ENCODE data around the gene SAA2.
"Not testable (repeated sequence)": the region's sequence is repeated elsewhere in the genome, so short reads cannot be mapped to it uniquely, and the experiment has no call there.

The SAA2 gene

GRCh38 chr11:18248561-18248960 lies at the start of gene SAA2:
Gene SAA2 (minus strand): TSS chr11:18248668. CDS start chr11:18248011, 657 bp downstream.
- no peak for DNase-seq

DNA sequence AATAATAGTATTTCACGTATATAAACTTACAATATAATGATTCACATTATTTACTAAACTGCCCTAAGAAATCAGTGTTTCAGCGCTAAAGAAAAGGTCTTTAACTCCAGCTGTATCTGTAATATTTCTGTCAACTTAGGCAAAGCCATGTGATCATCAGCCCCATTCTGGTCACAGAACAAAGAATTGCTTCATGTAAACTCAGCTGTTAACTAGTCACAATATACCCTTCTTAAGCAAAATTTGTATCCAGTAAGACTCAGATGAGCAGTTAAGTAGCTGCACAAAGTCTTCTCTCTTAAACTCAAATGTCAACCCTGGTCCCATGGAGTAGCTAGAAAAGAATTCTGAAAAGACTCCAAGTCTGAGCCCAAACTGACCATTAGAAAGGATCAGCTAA lies 46.8 kb upstream of the SAA2 start:
- DNase-seq, result no peak

GRCh38 chr11:18294862-18295261 lies 46.4 kb upstream of the SAA2 start:
- no peak for DNase-seq

- DNase-seq, result no peak
Measured at GRCh38 chr11:18288911-18289310, 40.4 kb upstream of the SAA2 start.

- DNase-seq, result peak; percentile 10
Measured at GRCh38 chr11:18285841-18286240, 37.4 kb upstream of the SAA2 start.

DNA sequence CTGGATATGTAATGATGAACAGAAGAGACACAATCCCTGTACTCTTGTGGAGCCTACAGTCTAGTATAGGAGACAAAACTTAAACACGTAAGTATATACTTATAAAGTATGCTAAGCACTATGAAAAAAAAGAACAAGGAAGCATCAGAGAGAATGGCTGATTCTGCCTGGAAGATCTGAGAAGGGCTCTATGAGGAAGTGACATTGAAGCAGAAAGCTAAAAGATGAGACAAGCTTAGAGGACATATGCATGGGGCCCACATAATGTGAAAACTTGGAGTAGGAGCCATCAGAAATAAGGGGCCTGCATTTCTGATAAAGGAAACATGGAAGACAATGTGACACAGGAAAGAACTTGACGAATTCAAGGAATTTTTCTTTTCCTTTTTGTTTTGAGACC lies 34.2 kb upstream of the SAA2 start:
- no peak for DNase-seq

DNA sequence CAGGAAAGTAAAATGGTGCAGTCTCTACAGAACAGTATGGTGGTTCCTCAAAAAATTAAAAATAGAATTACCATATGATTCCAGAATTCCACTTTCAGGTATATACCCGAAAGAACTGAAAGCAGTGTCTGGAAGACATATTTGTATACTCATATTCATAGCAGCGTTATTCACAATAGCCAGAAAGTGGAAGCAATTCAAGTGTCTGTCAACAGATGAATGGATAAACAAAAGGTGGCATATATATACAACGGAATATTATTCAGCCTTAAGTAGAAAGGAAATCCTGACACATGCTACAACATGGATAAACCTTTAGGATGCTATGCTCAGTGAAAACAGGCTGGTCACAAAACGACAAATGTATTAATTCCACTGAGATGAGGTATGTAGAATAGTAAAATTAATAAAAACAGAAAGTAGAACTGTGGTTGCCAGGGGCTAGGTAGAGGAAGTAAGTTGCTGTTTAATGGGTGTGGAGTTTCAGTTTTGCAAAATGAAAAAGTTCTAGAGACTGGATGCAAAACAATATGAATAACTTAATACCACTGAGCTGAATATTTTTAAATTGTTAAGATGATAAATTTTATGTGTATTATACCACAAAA lies 32.1 kb upstream of the SAA2 start:
- DNase-seq, result no peak

GRCh38 chr11:18277565-18278271 lies 29.2 kb upstream of the SAA2 start:
- no peak for DNase-seq

DNA sequence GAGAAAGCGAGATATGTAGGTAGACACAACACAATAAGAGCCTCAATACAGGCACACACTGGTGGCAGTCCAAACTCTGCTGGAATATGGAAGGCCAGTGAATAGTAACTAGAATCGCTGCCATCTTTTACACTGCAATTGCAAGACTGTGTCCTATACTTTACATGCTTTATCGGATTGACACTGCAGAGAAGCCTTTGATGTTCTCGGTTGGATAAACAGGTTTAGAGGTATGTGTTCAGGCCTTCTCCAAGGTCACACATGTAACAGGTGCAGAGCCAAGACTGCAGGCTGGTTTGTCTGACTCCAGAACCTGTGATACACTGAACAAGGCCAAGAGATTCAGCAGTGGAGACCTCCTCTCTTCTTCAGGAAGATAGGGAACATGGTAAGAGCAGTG lies 22.7 kb upstream of the SAA2 start:
- no peak for DNase-seq

GRCh38 chr11:18270102-18270501 lies 21.6 kb upstream of the SAA2 start:
- DNase-seq, result no peak

GRCh38 chr11:18269252-18269651 lies 20.8 kb upstream of the SAA2 start:
- DNase-seq, result not testable (repeated sequence)

DNA sequence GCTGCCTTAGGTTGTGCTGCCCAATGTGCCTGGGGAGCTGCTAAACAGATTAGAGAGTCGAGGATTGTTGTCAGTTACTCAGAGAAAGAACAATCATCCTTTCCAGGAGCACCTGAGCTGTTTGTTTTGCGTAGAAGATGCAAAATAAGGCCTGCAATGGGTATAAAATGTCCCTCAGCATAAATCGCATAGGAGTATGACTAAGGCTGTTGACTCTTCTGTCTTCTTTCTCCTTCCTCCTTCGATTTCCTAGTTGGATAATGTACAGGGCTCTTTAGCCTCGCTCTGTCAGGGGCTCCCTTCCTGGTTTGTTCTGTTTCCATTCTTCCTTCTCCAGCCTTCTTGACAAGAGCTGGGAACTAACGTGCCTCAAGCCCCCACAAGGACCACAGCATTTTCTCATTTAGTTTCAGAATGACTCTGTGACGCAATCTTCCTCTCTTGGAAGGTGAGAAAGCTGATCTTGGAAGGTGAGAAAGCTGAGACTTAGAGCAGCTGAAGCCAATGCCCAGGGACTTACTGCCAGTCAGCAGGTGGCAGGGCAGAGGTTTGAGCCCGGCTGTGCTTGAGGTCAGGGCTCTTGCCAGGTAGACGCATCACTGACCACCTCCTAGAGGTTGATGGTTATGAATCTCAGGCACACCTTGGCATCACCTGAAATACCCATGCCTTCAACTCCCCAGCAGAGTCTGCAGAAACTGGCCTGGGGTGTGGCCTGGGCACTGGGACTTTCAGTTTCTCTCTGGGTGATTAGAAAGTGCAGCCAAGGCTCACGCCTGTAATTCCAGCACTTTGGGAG lies 19.1 kb upstream of the SAA2 start:
- DNase-seq, result not testable (repeated sequence)

GRCh38 chr11:18265949-18266348 lies 17.5 kb upstream of the SAA2 start, which contains the start of gene SAA1:
Gene SAA1 (plus strand): TSS chr11:18266264. CDS start chr11:18266888, 624 bp downstream.
- peak; percentile 20 for DNase-seq

GRCh38 chr11:18264677-18265555 lies 16.4 kb upstream of the SAA2 start:
- no peak for DNase-seq

DNA sequence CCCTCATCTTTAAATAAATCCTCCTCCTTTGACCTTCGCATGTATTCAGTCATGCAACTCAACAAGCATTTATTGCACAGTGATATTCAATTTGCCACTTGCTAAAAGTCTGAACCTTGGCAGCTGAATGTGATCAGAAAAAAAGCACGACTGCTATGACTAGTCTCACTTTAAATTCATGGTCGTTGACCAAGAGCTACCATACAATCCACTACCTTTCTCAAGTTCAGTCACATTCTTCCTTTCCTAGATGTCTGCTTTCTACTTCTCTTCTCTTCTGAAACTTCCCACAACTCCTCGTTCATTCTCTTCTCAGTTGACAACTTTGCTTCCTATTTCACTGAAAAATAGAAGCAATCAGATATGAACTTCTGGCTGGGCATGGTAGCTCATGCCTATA lies 15.6 kb upstream of the SAA2 start:
- no peak for DNase-seq

DNA sequence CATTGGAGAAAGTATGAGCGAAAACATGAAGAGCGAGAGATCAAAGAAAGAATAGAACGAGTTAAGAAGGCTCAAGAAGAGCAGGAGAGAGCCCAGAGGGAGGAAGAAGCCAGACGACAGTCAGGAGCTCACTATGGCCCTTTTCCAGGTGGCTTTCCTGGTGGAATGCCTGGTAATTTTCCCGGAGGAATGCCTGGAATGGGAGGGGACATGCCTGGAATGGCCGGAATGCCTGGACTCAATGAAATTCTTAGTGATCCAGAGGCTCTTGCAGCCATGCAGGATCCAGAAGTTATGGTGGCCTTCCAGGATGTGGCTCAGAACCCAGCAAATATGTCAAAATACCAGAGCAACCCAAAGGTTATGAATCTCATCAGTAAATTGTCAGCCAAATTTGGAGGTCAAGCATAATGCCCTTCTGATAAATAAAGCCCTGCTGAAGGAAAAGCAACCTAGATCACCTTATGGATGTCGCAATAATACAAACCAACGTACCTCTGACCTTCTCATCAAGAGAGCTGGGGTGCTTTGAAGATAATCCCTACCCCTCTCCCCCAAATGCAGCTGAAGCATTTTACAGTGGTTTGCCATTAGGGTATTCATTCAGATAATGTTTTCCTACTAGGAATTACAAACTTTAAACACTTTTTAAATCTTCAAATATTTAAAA lies 14.3 kb upstream of the SAA2 start:
- not testable (repeated sequence) for DNase-seq

DNA sequence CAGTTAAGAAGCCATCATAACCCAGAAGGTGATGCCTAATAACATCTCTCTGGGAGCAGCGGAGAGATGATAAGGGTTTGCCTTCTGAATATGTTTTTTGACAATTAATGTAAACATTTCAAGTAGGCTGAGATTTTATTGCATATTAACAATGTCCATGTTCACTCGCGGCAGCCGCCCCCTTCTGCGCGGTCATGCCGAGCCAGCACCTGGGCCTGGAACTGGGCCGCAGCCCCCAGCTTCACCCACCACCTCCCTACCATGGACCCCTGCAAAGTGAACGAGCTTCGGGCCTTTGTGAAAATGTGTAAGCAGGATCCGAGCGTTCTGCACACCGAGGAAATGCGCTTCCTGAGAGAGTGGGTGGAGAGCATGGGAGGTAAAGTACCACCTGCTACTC lies 13.3 kb upstream of the SAA2 start:
- DNase-seq, result no peak

- DNase-seq, result no peak
Measured at GRCh38 chr11:18259259-18259658, 10.8 kb upstream of the SAA2 start.

GRCh38 chr11:18254781-18255361 lies 6.4 kb upstream of the SAA2 start:
- no peak for DNase-seq

DNA sequence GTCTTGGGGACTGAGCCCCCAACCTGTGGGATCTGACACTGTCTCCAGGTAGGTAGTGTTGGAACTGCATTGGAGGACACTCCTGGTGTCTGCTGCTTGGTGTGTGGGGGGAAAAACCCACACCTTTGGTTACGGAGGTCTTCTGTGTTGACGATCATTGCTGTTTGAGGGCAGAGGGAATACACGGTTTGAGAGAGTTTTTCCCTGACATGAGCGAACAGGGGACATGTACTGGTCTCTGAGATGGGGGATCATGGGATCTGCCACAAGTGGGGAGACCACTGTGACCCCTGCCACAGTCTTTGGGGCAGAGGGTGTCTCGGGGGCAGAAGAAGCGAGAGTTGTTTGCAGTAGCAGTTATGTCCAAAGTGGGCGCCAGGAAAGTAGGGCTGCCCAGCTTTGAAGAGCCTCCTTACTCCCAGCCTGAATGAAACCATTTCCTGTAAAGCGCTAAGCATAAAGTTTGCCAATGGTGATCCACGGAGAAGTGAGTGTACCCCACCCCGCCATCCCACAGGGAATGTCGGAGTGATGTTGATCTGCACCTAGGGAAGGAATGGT lies 5.4 kb upstream of the SAA2 start:
- DNase-seq, result no peak

GRCh38 chr11:18253233-18253632 lies 4.8 kb upstream of the SAA2 start:
- peak; percentile 6 for DNase-seq

DNA sequence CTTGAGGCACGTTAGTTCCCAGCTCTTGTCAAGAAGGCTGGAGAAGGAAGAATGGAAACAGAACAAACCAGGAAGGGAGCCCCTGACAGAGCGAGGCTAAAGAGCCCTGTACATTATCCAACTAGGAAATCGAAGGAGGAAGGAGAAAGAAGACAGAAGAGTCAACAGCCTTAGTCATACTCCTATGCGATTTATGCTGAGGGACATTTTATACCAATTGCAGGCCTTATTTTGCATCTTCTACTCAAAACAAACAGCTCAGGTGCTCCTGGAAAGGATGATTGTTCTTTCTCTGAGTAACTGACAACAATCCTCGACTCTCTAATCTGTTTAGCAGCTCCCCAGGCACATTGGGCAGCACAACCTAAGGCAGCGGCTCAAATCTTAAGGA lies 1.3 kb downstream of the SAA2 start:
- not testable (repeated sequence) for DNase-seq
